OCI-LY1 (cell line): Measurements from ENCODE around the gene KCNMA1.

Source experiments
- CTCF ChIP-seq: fragments of 200-600 bp; sonication (generic), shearing (Covaris generic); IDR thresholded peaks from 2 replicates; pipeline ENCODE4 v1.5.1; 2017; ENCODE audit warnings: mild to moderate bottlenecking, antibody characterized with exemption, low read length, moderate library complexity, mixed read lengths
- EZH2 ChIP-seq: fragments of 200-600 bp; sonication (generic), shearing (Covaris generic); IDR thresholded peaks from 2 replicates; pipeline ENCODE4 v1.8.0; 2017; ENCODE audit warnings: borderline replicate concordance, mixed run types, mild to moderate bottlenecking, antibody characterized with exemption, low read length, moderate library complexity, mixed read lengths

GRCh38 chr10:77207828-77208185 lies 429.8 kb downstream of the KCNMA1 start:
- TF ChIP-seq CTCF (no peak), EZH2 (no peak)
